Measurements from ENCODE around the gene MAP10.

Gene MAP10

GRCh38 chr1:232856541-232856940, 51.3 kb downstream of the MAP10 start:
- DNase-seq (ENCODE audit: low read depth): no peak

Data from non-pigmented ciliary epithelial cell (primary cell).